Stimulated activated CD8-positive, alpha-beta memory T cell treated with anti-CD3 and anti-CD28 coated beads, Interleukin-15, amount 100 ng/mL, for 48 hours (primary cell): ENCODE data around the gene TMEM45B.
"Not testable (repeated sequence)": the region's sequence is repeated elsewhere in the genome, so short reads cannot be mapped to it uniquely, and the experiment has no call there.

Source experiments
- DNase-seq, 2 donors: peaks; one replicate each; pipeline ENCODE4 v3.0.0-alpha.2; 2020; ENCODE audit warnings: low read depth in 2 of 2

Gene TMEM45B

DNA sequence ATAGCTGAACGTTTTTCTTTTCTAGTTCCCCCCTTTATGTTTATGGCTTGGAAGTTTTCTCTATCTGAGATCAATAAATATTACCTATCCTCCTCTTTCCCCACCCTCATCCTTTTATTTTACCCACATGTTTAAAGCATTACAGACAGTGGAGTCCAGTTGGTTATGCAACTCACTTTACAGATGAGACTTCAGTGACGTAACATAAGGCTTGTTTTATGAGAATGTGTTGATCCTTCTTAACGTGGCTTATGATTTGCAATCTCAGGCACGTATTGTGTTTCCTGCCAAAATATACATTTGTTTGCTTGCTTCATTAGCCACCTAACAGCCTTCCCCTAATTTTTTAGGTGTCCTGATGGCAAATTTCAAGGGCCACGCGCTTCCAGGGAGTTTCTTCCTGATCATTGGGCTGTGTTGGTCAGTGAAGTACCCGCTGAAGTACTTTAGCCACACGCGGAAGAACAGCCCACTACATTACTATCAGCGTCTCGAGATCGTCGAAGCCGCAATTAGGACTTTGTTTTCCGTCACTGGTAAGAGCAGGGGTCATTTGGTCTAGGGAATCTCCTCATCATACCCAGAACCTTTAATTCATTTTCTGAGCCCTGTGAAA lies 36.6 kb downstream of the TMEM45B start:
- no peak for DNase-seq

DNA sequence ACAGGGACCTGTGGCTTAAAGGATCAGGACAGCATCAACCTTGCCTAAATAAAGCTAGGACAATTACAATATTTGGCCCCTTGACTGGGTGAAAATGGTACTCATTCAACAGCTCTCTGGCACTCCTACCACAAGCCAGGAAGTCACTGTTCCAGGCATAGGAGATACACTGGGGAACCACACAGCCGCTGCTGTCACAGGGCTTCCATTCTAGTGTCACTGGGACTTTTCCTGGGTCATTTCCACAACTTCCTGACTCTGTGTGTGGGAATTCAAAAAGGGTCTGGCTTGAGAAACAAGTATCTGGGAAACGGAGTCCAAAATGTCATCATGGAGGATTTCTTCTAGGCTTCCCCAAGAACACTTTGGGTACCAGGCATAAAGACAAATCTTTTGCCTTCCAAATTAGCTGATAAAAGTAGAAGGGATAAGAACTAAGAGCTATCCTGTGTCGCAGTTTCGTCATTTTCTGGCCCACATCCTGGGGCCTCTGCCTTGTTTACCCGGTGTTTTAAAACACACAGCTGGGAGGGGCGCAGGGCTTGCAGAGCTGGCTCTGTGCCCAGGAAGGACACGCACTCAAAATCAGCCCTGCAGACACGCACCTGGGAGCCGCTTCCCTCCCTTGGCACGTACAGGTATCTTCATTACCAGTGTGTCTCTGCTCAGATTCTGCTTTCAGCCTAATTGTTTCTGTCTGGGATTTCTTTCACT lies 38.0 kb downstream of the TMEM45B start:
- no peak for DNase-seq

GRCh38 chr11:129854232-129854805 lies 38.7 kb downstream of the TMEM45B start:
- DNase-seq: no peak

DNA sequence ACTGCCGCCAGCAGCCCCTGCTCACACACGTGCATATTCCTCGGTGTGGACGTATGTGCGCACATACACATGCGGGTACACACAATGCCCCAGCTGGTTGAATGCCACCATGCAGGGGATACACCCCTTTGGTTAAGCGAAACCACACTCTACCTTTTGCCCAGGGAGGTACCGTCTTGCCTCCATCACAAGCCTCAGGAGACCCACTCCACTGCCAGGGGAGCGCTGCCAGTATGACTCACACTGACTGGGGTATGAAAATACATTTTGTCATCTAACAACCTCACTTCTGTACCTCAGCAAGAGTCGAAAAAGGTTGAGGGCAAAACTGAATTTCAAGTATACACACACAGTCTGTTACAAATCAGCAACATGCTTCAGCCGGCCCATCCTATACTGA lies 39.4 kb downstream of the TMEM45B start:
- DNase-seq: no peak

GRCh38 chr11:129856036-129856435 lies 40.4 kb downstream of the TMEM45B start:
- DNase-seq: no peak

- no peak for DNase-seq
Observed at GRCh38 chr11:129861702-129862522, 46.3 kb downstream of the TMEM45B start.

DNA sequence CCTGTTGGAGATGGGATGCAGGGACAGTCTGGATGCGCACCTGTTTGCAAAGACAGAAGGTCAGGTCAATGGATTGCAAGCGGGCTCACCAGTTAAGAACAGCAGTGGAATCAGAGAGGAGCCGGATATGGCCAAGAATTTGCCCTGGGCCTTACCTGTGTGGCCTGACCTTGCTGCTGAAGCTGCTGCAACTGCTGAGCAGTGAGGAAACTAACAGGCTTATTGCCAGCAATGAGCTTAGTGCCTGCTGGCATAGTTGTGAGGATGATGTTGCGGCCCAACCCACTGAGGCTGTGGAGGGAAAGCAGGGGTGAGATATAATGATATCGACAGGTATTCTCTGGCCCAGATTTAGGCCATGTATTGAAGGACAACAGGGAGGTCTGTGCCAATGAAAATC lies 49.2 kb downstream of the TMEM45B start:
- no peak for DNase-seq

GRCh38 chr11:129865701-129866100 lies 50.1 kb downstream of the TMEM45B start:
- DNase-seq: peak in 1 of 2 donors; percentile 7

DNA sequence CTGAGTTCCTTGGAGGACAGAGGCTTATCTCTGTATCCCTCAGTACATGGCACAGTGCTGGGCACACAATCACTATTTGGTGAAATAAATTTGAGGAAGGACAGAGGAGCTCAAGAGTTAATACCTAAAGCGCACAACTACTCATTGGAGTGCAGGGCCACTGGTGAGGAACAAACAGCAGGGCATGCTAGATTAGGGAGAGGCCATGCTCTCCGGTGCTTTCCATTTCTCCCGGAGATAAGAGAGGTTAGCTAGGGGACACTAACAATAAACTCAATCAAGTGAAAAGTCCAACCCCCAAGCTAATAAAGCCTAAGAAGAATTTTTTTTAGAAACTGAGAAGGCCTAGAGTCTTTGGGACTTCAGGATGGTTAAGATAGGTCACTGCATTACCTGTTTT lies 50.7 kb downstream of the TMEM45B start:
- DNase-seq: no peak

DNA sequence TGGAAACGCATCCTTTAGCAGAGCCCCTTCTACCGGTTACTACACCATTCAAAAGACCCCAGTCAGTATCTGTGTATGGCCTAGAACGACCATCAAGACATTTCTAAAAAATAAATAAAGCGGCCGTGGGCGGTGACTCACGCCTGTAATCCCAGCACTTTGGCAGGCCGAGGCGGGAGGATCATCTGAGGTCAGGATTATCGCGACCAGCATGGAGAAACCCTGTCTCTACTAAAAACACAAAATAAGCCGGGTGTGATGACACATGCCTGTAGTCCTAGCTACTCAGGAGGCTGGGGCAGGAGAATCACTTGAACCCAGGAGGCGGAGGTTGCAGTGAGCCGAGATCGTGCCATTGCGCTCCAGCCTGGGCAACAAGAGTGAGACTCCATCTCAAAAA lies 53.0 kb downstream of the TMEM45B start:
- DNase-seq: not testable (repeated sequence)

DNA sequence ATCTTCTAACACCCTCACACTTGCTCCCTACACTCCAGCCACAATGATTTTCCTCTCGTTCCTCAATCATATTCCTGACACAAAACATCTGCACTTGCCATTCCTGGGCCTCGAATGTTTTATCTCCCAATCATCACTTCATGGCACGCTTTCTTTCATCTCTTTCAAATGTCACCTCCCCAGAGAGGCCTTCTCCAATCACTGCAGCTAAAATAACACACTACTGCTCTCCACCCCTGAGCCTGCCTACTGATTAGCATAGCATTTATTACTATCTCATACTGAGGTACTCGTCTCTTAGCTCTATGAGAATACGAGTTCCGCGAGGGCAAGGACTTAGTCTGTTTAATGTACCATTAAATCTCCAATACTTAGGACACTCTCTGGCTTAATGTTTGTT lies 56.3 kb downstream of the TMEM45B start:
- no peak for DNase-seq

DNA sequence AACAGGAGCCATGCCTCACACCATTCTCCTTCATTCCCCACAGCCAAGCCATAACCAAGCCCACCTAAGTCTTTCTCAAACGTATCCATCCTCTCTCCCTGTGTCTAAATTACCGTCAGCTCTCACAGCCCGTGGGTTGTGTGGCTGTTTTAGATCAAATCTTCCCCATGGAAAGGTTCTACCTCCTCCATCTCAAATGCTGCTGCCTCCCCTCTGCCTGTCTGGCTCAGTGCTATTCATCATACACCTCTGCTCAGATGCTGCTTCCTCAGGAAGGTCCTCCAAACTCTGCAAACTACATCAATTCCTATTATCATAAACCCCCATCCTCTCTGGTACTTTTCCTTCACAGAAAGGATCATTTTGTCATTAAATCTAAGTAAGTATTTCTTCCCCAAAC lies 64.7 kb downstream of the TMEM45B start:
- no peak for DNase-seq

GRCh38 chr11:129881570-129882170 lies 66.0 kb downstream of the TMEM45B start:
- no peak for DNase-seq

DNA sequence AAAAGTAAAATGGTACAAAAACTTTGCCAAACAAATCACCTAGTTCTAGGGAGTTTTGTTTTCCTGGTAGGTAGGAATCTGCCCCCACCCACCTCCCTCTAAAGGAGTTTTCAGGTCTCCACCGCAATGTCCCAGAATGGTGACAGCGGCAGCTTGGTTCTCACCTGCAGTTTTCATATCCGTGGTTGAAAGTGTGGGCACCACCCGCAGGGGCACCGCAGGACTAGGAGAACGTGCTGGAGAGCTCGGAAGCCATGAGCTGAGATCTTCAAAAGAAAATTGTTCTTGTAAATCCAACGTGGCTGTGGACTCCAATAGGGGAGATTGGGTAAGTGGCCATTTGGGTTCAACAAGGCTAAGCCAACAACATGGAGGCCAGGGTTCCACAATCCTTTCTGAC lies 68.9 kb downstream of the TMEM45B start:
- no peak for DNase-seq

- no peak for DNase-seq
Observed at GRCh38 chr11:129885381-129885780, 69.7 kb downstream of the TMEM45B start.

DNA sequence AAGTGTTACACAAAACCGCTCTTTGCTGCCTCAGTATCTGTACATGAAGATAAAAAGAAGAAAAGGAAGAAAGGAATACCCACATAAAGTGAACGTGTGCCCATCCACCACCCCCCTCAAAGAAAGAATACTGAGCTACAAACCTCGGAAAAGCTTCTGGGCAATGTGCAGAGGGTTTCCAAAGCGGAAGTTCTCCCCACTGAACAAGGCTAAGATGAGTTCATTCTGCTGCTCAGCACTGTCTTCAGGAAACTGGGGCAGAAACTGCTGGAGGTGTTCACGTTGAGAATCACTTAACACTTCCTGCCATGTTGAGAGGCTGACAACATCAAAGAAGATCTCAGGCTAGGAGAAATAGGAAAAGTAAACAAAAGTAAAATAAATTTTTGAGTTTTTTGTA lies 72.8 kb downstream of the TMEM45B start:
- DNase-seq: no peak

DNA sequence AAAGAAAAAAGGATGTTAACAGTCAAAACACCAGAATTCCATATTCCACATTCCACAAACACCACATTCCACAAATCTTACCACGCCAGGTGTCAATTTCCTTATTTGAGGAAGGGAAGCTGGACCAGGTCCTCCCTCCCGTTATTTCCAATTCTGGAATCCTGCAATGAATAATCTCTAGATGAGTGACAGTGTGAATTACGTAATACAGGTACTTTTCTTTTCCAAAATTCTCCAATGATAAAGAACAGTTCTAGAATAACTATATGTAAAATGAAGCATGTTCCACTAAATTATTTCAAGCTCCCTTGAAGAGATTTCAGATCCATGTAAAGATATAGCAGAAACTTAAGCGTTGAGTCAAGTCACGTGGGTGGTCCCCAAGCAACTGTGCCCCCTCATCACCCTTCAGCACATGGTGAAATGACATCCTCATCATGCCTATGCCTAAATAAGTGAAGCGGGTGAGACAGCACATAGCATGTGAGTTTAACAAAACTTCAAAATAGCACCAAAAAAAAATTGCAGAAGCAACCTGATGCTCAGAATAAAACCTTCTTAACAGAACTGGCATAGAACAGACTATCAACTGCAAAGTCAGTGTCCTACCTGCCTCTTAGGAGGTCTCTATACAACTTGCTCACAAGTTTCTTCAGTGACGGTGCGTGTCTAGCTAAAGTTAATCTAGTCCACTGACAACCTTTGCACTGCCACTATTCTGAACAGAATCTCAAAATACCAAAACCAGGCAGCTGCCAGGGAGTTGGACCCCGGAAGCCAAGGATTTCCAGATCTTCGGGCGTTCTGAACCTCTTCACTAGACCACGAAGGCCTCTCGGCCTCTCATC lies 78.9 kb downstream of the TMEM45B start:
- DNase-seq: no peak

DNA sequence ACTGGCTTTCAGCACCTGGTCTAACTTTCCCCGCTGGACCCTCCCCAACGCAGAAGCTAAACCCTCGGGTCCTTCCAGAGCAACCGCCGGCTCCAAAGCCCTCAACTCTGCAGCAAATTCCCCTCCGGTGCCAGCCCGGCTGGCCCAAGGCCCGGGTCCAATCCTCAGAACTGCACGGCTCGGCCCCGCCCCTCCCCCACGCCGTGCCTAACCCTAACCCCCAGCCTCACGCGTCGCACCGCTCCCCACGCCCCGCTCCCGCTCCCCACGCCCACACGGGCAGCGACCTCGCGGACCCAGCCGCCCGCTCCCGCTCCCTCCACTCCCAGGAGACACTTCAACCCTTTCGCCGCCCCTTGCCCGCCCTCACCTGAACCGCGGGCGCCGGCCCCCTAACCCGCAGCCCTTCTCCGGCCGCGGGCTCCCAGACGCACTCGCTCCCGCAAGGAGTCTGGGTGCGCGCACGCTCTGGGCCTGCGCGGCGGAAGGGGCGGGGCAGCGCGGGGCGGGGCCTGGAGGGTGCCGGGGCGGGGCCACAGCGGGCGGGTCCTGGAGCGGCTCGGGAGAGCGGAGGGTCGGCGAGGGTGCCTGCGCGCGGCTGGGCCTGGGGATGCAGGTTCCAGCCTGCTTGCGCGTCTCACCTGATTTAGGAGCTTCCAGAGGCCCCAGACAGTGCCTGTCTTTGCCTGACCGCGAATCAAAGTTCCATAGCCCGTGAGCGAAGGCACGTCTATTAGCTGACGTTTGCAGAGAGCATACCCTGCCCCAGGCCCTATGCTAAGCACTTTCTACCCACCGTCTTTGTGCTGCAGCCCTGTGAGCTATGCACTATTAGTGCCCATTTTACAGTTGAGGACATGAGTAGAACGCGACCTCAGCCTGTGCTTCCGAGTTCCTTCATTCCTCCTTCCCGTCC lies 79.7 kb downstream of the TMEM45B start, which contains the start of gene NFRKB:
TSS of gene NFRKB (minus strand) at position 453 of the 916 bp plus-strand sequence. CDS start 2,729 bp downstream, outside the sequence.
- peak; percentile 81 to 82 for DNase-seq

DNA sequence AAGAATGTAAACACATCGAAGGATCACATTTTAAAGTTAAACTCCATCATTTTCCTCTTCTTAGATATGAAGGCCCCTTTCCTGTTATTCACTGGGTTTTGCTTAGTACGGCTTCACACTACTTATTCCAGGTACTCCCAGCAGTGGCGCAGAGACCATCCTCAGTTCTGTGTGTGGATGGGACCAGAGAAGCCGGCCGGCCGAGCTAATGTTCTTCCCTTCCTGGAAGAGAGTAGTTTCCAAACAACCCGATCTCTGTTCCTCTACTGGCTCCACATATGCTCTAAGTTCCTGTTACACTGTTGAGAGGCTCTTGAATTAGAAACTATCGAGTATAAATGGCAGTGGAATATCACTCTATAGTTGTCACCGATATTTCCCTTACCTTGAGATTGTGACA lies 80.4 kb downstream of the TMEM45B start:
- DNase-seq: no peak

- no peak for DNase-seq
Observed at GRCh38 chr11:129905402-129905801, 89.8 kb downstream of the TMEM45B start.
